ENCODE data around the gene TAGLN3. TPM values are rescaled to one million over a fixed set of nuclear protein-coding genes. Genes with fewer than 3 reads are reported as not detected.

The TAGLN3 gene
- total and polyA plus RNA-seq, 8 donors = 0.50 to 3.6 (median 2.6) TPM; not detected in 1

- Histone ChIP-seq H3K36me3 (no peaks in the 10 kb centered on the region), H3K27me3 (no peaks in the 10 kb centered on the region), H3K4me1 (no peaks in the 10 kb centered on the region), H3K9me3 (no peaks in the 10 kb centered on the region), H3K27ac (no peak overlapping the region), H3K4me3 (no peak overlapping the region)
- ATAC-seq = no peak
- no peak for TF ChIP-seq CTCF (IDR thresholded peaks at IDR 0.05)
- DNase-seq = peak in 1 of 4 donors; percentile 73
- intact Hi-C loops (cut with DNase I) = no loop called here
Observed at GRCh38 chr3:112007633-112008032, 8.9 kb downstream of the TAGLN3 start.

- Histone ChIP-seq H3K9me3 (no peaks in the 10 kb centered on the region), H3K27me3 (no peaks in the 10 kb centered on the region), H3K36me3 (no peaks in the 10 kb centered on the region), H3K4me3 (no peak overlapping the region), H3K27ac (no peak overlapping the region), H3K4me1 (peaks cover 0 to 2% of the 10 kb centered on the region in 2 donors)
- DNase-seq = no peak
- intact Hi-C loops (cut with DNase I) = no loop called here
- ATAC-seq = no peak
- no peak for TF ChIP-seq CTCF (IDR thresholded peaks at IDR 0.05)
Observed at GRCh38 chr3:112009670-112010069, 10.9 kb downstream of the TAGLN3 start.

GRCh38 chr3:112010636-112011035, 11.9 kb downstream of the TAGLN3 start:
- Histone ChIP-seq H3K27me3 (no peaks in the 10 kb centered on the region), H3K4me3 (no peak overlapping the region), H3K9me3 (no peaks in the 10 kb centered on the region), H3K4me1 (peaks cover 0 to 2% of the 10 kb centered on the region in 2 donors), H3K36me3 (no peaks in the 10 kb centered on the region), H3K27ac (no peak overlapping the region)
- no peak for TF ChIP-seq CTCF (IDR thresholded peaks at IDR 0.05)
- no peak for ATAC-seq
- DNase-seq = no peak
- intact Hi-C loops (cut with DNase I) = no loop called here

- Histone ChIP-seq H3K27me3 (no peaks in the 10 kb centered on the region), H3K27ac (no peak overlapping the region), H3K36me3 (no peaks in the 10 kb centered on the region), H3K4me1 (peaks cover 0 to 2% of the 10 kb centered on the region in 2 donors), H3K9me3 (no peaks in the 10 kb centered on the region), H3K4me3 (no peak overlapping the region)
- no peak for DNase-seq
- ATAC-seq = no peak
- TF ChIP-seq CTCF (IDR thresholded peaks at IDR 0.05) = no peak
- intact Hi-C loops (cut with DNase I) = no loop called here
Observed at GRCh38 chr3:112011376-112011940, 12.7 kb downstream of the TAGLN3 start.

GRCh38 chr3:112012205-112012992, 13.7 kb downstream of the TAGLN3 start:
- Histone ChIP-seq H3K36me3 (no peaks in the 10 kb centered on the region), H3K4me1 (peaks cover 0 to 2% of the 10 kb centered on the region in 2 donors), H3K27me3 (no peaks in the 10 kb centered on the region), H3K4me3 (no peak overlapping the region), H3K9me3 (no peaks in the 10 kb centered on the region), H3K27ac (no peak overlapping the region)
- intact Hi-C loops (cut with DNase I) = no loop called here
- ATAC-seq (no peak), DNase-seq (peak in 1 of 4 donors; percentile 24)
- no peak for TF ChIP-seq CTCF (IDR thresholded peaks at IDR 0.05)

Measured in left lung (tissue), 10 donors.